Activated CD8-positive, alpha-beta T cell treated with anti-CD3 and anti-CD28 coated beads for 36 hours (primary cell): ENCODE measurements around the gene GNAO1. TPM values are rescaled to one million over a fixed set of nuclear protein-coding genes. Genes with fewer than 3 reads are reported as not detected.

Experiments used
- ATAC-seq: fragments of 200-7000 bp; cut with Tn5 transposase; one replicate; pipeline ENCODE4 v1.10.0; 2021; ENCODE audit warnings: mild to moderate bottlenecking, moderate library complexity
- CTCF ChIA-PET: fragments of 350-600 bp; sonication (Branson Sonifier 250); formaldehyde crosslinking; loops from one replicate; lab custom pipeline; 2021; ENCODE audit warnings: antibody characterized with exemption; lab: Charles Lee
- POLR2A ChIA-PET: fragments of 350-600 bp; sonication (Branson Sonifier 250); formaldehyde crosslinking; loops from one replicate; lab custom pipeline; 2021; ENCODE audit warnings: antibody characterized with exemption; lab: Charles Lee
- DNase-seq: peaks from one replicate; pipeline ENCODE4 v3.0.0-alpha.2; 2020
- H3K27ac Mint-ChIP-seq: one replicate; pipeline ENCODE4 v1.8.0; 2021; ENCODE audit warnings: mild to moderate bottlenecking, mixed read lengths
- H3K27me3 Mint-ChIP-seq: one replicate; pipeline ENCODE4 v1.8.0; 2021; ENCODE audit warnings: mixed read lengths
- H3K36me3 Mint-ChIP-seq: one replicate; pipeline ENCODE4 v1.8.0; 2021; ENCODE audit warnings: low read depth, mixed read lengths
- H3K4me1 Mint-ChIP-seq: one replicate; pipeline ENCODE4 v1.8.0; 2021; ENCODE audit warnings: low read depth, mixed read lengths
- H3K4me3 Mint-ChIP-seq: one replicate; pipeline ENCODE4 v1.8.0; 2021; ENCODE audit warnings: mild to moderate bottlenecking, moderate library complexity, mixed read lengths
- H3K9me3 Mint-ChIP-seq: one replicate; pipeline ENCODE4 v1.8.0; 2021; ENCODE audit warnings: mixed read lengths
- CTCF ChIP-seq: fragments of 200-600 bp; IDR thresholded peaks from one replicate; pipeline ENCODE4 v1.8.0; 2022; ENCODE audit warnings: antibody characterized with exemption, mild to moderate bottlenecking
- intact Hi-C: fragments of 100-400 bp; cut with micrococcal nuclease; formaldehyde crosslinking; loops from one replicate; pipeline ENCODE4 v1.10.0; 2022
- total RNA-seq, 2 experiments: library from RNA; stranded (reverse); gene quantifications; one replicate each; pipeline ENCODE4 v1.2.3, GENCODE V29; 2021

GNAO1 gene
- total RNA-seq, 2 experiments from 2014 or later: 2.3 to 2.4 TPM

GRCh38 chr16:56260378-56261160 lies 69.3 kb downstream of the GNAO1 start:
- CTCF ChIA-PET: no interaction called here
- no peak overlapping the region for H3K4me3 Mint-ChIP-seq

GRCh38 chr16:56261656-56262055 lies 70.4 kb downstream of the GNAO1 start:
- H3K4me3 Mint-ChIP-seq: no peak overlapping the region
- DNase-seq (no peak), ATAC-seq (peak; percentile 14)
- ChIA-PET CTCF (interaction anchor here (1.3 to 1.5 kb wide), 2 partner anchors 9 to 57 kb away, joined by 5 read pairs; no protein-coding TSS in a partner anchor), POLR2A (no interaction called here)
- H3K9me3 Mint-ChIP-seq: no peaks in the 10 kb centered on the region
- H3K4me1 Mint-ChIP-seq: peaks cover 22% of the 10 kb centered on the region
- no peaks in the 10 kb centered on the region for H3K27me3 Mint-ChIP-seq
- intact Hi-C loops: no loop called here
- H3K36me3 Mint-ChIP-seq: no peaks in the 10 kb centered on the region
- TF ChIP-seq CTCF: no peak
- no peak overlapping the region for H3K27ac Mint-ChIP-seq

More at GRCh38 chr16:56260378-56261160, 69.3 kb downstream of the GNAO1 start:
- POLR2A ChIA-PET: interaction anchor here (0.5 to 1.0 kb wide), 2 partner anchors 56 to 101 kb away, joined by 3 to 4 read pairs; no protein-coding TSS in a partner anchor
- intact Hi-C loops: no loop called here
- peaks cover 22% of the 10 kb centered on the region for H3K4me1 Mint-ChIP-seq
- DNase-seq (no peak), ATAC-seq (no peak)
- no peaks in the 10 kb centered on the region for H3K27me3 Mint-ChIP-seq
- TF ChIP-seq CTCF: no peak
- H3K27ac Mint-ChIP-seq: no peak overlapping the region
- H3K9me3 Mint-ChIP-seq: no peaks in the 10 kb centered on the region
- H3K36me3 Mint-ChIP-seq: no peaks in the 10 kb centered on the region

- peak overlapping the region; percentile 43 for H3K27ac Mint-ChIP-seq
- DNase-seq (peak; percentile 59), ATAC-seq (peak; percentile 84)
- peaks cover 22% of the 10 kb centered on the region for H3K4me1 Mint-ChIP-seq
- H3K9me3 Mint-ChIP-seq: no peaks in the 10 kb centered on the region
- no peaks in the 10 kb centered on the region for H3K27me3 Mint-ChIP-seq
- ChIA-PET CTCF (interaction anchor here (0.6 to 1.5 kb wide), 4 partner anchors 9 to 58 kb away, joined by 3 to 5 read pairs (median 4); no protein-coding TSS in a partner anchor), POLR2A (interaction anchor here (0.6 to 1.7 kb wide), 3 partner anchors 13 to 19 kb away, joined by 3 to 4 read pairs (median 3); no protein-coding TSS in a partner anchor)
- no peak overlapping the region for H3K4me3 Mint-ChIP-seq
- intact Hi-C loops: no loop called here
- TF ChIP-seq CTCF: no peak
- H3K36me3 Mint-ChIP-seq: no peaks in the 10 kb centered on the region
Observed at GRCh38 chr16:56262148-56262547, 70.9 kb downstream of the GNAO1 start.

GRCh38 chr16:56262551-56263245 lies 71.4 kb downstream of the GNAO1 start:
- Mint-ChIP-seq H3K27ac (peak overlapping the region; percentile 35), H3K4me1 (peaks cover 22% of the 10 kb centered on the region), H3K4me3 (no peak overlapping the region), H3K27me3 (no peaks in the 10 kb centered on the region), H3K36me3 (no peaks in the 10 kb centered on the region), H3K9me3 (no peaks in the 10 kb centered on the region)
- ChIA-PET POLR2A (interaction anchor here (0.6 to 1.7 kb wide), 3 partner anchors 13 to 19 kb away, joined by 3 to 4 read pairs (median 3); no protein-coding TSS in a partner anchor), CTCF (interaction anchor here (0.6 to 1.5 kb wide), 4 partner anchors 8 to 59 kb away, joined by 3 to 5 read pairs (median 4); no protein-coding TSS in a partner anchor)
- no peak for DNase-seq
- intact Hi-C loops: no loop called here
- no peak for TF ChIP-seq CTCF
- ATAC-seq: no peak
